ENCODE results near the gene RAPGEF3.

DNA sequence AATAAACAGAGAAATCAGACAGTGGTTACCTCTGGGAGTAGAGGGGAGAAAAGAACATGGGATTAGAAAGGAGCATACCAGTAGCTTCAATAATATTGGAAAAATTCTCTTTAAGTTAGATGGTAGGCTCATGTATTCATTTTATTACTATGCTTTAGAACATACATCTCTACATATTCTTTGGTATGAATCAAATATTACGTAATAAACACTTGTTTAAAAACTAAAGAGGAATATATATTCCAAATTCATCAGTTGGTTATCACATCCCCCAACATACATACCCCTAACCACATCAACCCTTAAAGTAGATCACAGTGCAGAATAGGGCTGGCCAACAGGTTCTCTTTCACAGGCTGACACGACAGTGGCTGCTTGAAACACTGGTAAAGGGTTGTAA lies 58.4 kb downstream of the RAPGEF3 start:
- TF ChIP-seq POLR2A (IDR thresholded peaks at IDR 0.05; ENCODE audit: low read depth, low read length) (no peak), POLR2AphosphoS5 (IDR thresholded peaks at IDR 0.05; ENCODE audit: low read depth, low read length) (no peak)
